Mesangial cell (primary cell): ENCODE measurements around the gene KPNA6. TPM values are rescaled to one million over a fixed set of nuclear protein-coding genes. Genes with fewer than 3 reads are reported as not detected.

Source experiments
- total RNA-seq: library from RNA; depleted of rRNA; stranded (reverse); fragments of >200 nt; gene quantifications from 2 replicates; pipeline ENCODE4 v1.2.3, GENCODE V29; 2015

The KPNA6 gene
- total RNA-seq = 35.7 and 36.3 TPM in 2 replicates

GRCh38 chr1:32107742-32108661 is at the start of gene KPNA6:
TSS of gene KPNA6 (plus strand) at chr1:32108056. CDS start at chr1:32108131, 75 bp downstream.

GRCh38 chr1:32072622-32073298 is 35.1 kb upstream of the KPNA6 start, which contains the start of gene TMEM39B:
TSS of gene TMEM39B (plus strand) at chr1:32072939. CDS start at chr1:32073048, 109 bp downstream.

GRCh38 chr1:32179443-32180185 is 71.8 kb downstream of the KPNA6 start, which contains the start of gene TXLNA:
TSS of gene TXLNA (plus strand) at chr1:32179675. CDS start at chr1:32180346, 671 bp downstream.

GRCh38 chr1:32200226-32201010 is 92.6 kb downstream of the KPNA6 start, which contains the start of gene CCDC28B:
TSS of gene CCDC28B (plus strand) at chr1:32200595. CDS start at chr1:32201936, 1,341 bp downstream.

GRCh38 chr1:32205401-32206370 is 97.8 kb downstream of the KPNA6 start, which contains the start of gene IQCC:
TSS of gene IQCC (plus strand) at chr1:32205671. CDS start at chr1:32205682, 11 bp downstream.

GRCh38 chr1:32208891-32209328 is 101.1 kb downstream of the KPNA6 start, which contains the start of gene DCDC2B:
TSS of gene DCDC2B (plus strand) at chr1:32209089. CDS start at chr1:32209094, 5 bp downstream.

GRCh38 chr1:32221980-32222755 is 114.3 kb downstream of the KPNA6 start, which contains the start of the genes EIF3I and TMEM234:
TSS of gene EIF3I (plus strand) at chr1:32222407. CDS start at chr1:32222442, 35 bp downstream.
TSS of gene TMEM234 (minus strand) at chr1:32222353. CDS start at chr1:32222322, 31 bp downstream.

Other genes with a start within 250 kb of the KPNA6 start
- 62.2 and 112 TPM in 2 replicates for gene PTP4A2, start 169.7 kb upstream of the KPNA6 start, total RNA-seq
- 116 and 124 TPM in 2 replicates for gene KHDRBS1, start 94.2 kb upstream of the KPNA6 start, total RNA-seq
- gene TMEM39B, start 35.1 kb upstream of the KPNA6 start, total RNA-seq = 8.8 and 9.0 TPM in 2 replicates
- gene TXLNA, start 71.6 kb downstream of the KPNA6 start, total RNA-seq = 49.0 and 53.6 TPM in 2 replicates
- 10.1 and 20.3 TPM in 2 replicates for gene CCDC28B, start 92.5 kb downstream of the KPNA6 start, total RNA-seq
- 1.0 and 3.6 TPM in 2 replicates for gene IQCC, start 97.6 kb downstream of the KPNA6 start, total RNA-seq
- not detected in 2 replicates for gene DCDC2B, start 101.0 kb downstream of the KPNA6 start, total RNA-seq
- gene TMEM234, start 114.3 kb downstream of the KPNA6 start, total RNA-seq = 12.8 and 17.8 TPM in 2 replicates
- 242 and 347 TPM in 2 replicates for gene EIF3I, start 114.4 kb downstream of the KPNA6 start, total RNA-seq
- gene FAM167B, start 139.2 kb downstream of the KPNA6 start, total RNA-seq = 0.33 and 0.63 TPM in 2 replicates
- 0.25 and 0.33 TPM in 2 replicates for gene LCK, start 143.2 kb downstream of the KPNA6 start, total RNA-seq
- 58.6 and 73.0 TPM in 2 replicates for gene HDAC1, start 184.0 kb downstream of the KPNA6 start, total RNA-seq
- 154 and 160 TPM in 2 replicates for gene MARCKSL1, start 228.2 kb downstream of the KPNA6 start, total RNA-seq